ENCODE results near the gene OPTN.
"Not testable (repeated sequence)": the region's sequence is repeated elsewhere in the genome, so short reads cannot be mapped to it uniquely, and the experiment has no call there.

OPTN gene

DNA sequence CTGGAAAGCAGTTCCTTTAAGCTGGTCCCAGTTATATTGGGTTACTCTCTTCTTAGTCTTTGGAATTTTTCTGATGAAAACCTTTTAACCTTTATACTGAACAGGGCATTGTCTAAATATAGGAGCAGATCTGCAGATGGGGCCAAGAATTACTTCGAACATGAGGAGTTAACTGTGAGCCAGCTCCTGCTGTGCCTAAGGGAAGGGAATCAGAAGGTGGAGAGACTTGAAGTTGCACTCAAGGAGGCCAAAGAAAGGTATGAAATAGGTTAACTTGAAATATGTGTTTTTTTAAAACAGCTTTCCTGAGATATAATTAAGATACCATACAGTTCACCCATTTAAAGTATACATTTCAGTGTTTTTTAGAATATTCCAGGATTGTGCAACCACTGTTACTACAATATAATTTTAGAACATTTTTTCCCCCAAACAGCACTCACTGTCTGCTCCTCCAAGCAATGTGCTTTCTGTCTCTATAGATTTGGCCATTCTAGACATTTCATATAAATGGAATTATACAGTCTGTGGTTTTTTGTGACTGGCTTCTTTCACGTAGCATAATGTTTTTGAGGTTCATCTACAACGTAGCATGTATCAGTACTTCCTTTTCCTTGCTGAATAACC lies 18.9 kb downstream of the OPTN start:
- in situ Hi-C loops (cut with HindIII; ENCODE audit: low sequenced_read_pairs), result no loop called here

DNA sequence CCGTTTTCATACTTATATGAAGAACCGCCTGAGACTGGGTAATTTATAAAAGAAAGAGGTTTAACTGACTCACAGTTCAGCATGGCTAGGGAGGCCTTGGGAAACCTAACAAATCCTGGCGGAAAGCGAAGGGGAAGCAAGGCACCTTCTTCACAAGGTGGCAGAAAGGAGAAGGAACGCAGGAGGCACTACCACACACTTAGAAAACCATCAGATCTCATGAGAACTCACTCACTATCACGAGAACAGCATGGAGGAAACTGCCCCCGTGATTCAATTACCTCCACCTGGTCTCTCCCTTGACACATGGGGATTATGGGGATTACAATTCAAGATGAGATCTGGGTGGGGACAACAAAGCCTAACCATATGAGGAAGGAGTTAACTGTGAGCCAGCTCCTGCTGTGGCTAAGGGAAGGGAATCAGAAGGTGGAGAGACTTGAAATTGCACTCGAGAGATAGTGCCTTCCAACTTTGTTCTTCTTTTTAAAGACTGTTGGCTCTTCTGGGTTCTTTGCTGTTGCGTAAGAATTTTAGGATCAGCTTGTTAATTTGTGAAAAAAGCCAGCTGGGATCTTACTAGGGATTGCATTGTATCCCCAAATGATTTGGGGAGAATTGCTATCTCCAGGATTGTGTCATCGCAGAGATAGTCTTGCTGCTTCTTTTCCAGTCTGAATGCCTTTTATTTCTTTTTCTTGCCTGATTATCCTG lies 21.0 kb downstream of the OPTN start:
- in situ Hi-C loops (cut with HindIII; ENCODE audit: low sequenced_read_pairs), result no loop called here

DNA sequence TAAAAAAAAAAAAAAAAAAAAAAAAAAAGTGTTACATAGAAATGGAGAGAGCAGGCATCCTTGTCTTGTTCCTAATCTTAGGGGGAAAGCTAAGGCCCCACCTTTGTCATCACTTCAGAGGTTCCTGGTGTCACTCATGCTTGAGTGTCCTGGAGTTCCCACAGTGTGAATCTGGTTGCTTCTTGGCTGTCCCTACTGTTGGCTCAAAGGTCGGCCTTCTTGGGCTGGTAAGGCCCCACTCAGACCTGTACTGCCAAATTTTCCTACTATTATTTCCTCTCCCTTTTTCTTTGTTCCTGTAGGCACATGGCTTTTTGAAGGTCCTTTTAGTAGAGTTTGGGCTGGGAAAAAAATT lies 21.5 kb downstream of the OPTN start:
- in situ Hi-C loops (cut with HindIII; ENCODE audit: low sequenced_read_pairs), result no loop called here

DNA sequence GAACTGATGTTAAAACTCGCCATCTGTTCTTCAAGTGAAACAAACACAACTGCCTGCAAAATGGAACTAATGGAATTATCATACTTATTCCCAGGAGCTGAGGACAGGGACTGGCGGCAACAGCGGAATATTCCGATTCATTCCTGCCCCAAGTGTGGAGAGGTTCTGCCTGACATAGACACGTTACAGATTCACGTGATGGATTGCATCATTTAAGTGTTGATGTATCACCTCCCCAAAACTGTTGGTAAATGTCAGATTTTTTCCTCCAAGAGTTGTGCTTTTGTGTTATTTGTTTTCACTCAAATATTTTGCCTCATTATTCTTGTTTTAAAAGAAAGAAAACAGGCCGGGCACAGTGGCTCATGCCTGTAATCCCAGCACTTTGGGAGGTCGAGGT lies 36.7 kb downstream of the OPTN start:
- in situ Hi-C loops (cut with HindIII; ENCODE audit: low sequenced_read_pairs), result loop anchor here (25.0 kb wide), 1 partner anchor 176 kb away; the partner anchor contains the start of gene PHYH

DNA sequence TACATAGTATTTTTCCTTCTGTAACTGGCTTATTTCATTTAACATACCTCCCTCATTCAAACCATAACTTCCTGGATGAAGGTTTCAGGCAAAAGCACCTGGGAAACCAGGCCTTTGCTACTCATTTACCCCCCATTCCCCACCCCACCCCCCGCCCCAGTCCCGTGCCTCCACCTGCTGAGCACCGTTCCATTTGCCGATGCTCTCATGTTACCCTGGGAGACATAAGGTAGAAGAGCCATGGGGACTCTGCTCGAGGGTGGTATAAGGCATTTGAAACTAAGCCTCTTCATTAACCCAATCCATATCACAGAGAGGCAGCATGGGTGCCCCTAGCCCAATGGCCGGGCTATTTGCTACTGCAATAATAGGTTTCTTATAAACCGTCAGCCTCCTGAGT lies 39.2 kb downstream of the OPTN start:
- in situ Hi-C loops (cut with HindIII; ENCODE audit: low sequenced_read_pairs), result loop anchor here (25.0 kb wide), 1 partner anchor 173 kb away; the partner anchor contains the start of gene PHYH

DNA sequence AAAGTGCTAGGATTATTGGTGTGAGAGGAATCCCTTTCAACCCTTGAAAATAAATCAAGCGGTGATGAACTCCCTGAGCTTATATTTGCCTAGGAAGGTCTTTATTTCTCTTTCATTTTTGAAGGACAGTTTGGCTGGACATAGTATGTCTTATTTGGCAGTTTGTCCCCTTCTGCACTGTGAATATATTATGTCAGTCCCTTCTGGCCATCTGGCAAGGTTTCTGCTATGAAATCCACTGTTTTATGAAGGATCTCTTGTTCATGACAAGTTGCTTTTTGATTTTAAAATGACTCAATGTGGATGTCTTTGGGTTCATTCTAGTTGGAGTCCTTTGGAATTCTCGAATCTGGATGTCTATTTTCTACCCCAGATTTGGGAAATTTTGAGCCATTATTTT lies 39.7 kb downstream of the OPTN start:
- in situ Hi-C loops (cut with HindIII; ENCODE audit: low sequenced_read_pairs), result loop anchor here (25.0 kb wide), 1 partner anchor 173 kb away; the partner anchor contains the start of gene PHYH

DNA sequence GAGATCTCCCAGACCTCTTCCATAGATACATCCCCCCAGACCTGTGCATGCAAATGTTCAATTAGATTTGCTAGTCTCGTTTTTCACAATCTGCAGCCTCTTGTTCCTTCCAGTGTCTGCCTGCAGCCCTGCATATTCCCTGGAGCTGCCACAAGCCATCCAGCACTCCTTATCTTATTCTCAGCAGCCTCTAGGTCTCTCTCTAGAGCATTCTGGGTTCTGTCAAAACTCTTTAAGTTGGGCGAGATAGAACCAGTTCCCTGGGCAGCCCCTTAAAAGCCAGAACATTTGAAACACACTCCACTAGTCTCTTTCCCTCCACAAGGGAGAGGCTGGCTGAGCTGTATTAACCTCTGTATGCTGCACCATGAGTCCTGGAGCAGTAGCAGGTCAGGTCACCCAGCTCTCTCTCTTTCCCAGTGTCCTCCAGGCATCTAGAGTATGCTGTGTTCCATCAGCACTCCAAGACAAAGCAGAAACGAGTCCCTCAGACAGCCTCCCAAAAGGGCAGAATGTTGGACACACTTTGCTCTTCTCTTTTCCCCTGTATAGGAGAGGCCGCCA lies 40.7 kb downstream of the OPTN start:
- in situ Hi-C loops (cut with HindIII; ENCODE audit: low sequenced_read_pairs), result loop anchor here (25.0 kb wide), 1 partner anchor 172 kb away; the partner anchor contains the start of gene PHYH

DNA sequence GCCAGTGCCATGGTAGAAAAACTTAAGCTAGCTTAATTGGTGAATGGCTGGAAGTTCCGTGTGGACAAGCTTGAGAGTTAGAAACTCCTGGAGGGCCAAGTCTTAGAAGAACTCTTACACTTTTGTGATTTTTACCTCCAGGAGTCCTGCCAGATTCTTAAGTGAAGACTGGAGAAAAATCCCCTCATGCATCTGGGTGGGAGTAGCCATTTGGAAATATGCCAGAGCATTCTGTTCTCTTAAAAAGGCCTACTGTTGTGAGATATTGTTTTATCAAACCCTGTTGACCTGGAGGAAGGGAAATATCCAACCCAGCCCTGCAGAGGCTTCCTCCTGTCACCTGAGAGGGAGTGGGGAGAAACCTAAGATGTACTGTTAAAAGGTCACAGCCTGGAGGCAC lies 43.8 kb downstream of the OPTN start:
- in situ Hi-C loops (cut with HindIII; ENCODE audit: low sequenced_read_pairs), result loop anchor here (25.0 kb wide), 1 partner anchor 169 kb away; the partner anchor contains the start of gene PHYH

DNA sequence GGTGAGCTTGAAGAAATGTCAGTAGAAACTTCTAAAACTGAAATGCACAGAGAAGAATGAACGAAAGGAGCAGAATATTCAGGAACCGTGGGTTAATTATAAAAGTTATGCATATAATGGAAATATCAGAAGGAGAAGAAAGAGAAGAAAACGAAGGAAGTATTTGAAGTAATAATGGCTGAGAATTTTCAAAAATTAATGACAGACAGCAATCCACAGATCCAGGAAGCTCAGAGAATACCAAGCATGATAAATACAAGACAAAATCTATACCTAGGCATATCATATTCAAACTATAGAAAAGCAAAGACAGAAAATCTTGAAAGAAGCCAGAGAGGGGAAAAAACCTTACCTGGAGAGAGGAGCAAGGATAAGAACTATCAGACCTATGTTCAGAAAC lies 44.9 kb downstream of the OPTN start:
- in situ Hi-C loops (cut with HindIII; ENCODE audit: low sequenced_read_pairs), result loop anchor here (25.0 kb wide), 1 partner anchor 167 kb away; the partner anchor contains the start of gene PHYH

DNA sequence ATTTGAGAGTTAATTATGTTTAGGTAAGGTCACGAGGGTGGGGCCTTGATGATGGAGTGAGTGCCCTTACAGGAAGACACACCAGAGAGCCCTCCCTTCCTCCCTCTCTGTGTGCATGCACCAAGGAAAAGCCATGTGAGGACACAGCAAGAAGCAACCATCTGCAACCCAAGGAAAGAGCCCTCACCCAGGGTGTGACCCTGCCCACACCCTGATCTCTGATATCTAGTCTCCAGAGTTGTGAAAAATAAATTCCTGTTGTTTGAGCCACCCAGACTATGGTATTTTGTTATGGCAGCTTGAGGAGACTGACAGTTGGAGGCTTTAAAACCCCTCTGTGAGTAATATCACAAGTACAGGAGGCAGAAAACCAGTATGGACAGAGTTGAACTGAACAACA lies 46.4 kb downstream of the OPTN start:
- in situ Hi-C loops (cut with HindIII; ENCODE audit: low sequenced_read_pairs), result loop anchor here (25.0 kb wide), 1 partner anchor 166 kb away; the partner anchor contains the start of gene PHYH

DNA sequence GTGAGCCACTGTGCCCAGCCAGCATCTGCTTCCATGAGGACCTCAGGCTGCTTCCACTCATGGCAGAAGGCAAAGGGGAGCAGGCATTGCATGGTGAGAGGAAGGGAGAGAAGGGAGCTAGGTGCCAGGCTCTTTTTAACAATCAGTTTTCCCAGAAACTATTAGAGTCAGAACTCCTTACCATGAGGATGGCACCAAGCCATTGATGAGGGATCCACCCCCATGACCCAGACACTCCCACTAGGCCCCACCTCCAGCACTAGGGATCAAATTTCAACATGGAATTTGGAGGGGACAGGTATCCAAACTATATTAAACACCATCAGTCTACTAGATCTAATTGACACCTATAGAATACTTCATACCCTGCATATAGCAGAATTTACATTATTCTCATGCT lies 47.2 kb downstream of the OPTN start:
- in situ Hi-C loops (cut with HindIII; ENCODE audit: low sequenced_read_pairs), result loop anchor here (25.0 kb wide), 1 partner anchor 165 kb away; the partner anchor contains the start of gene PHYH

DNA sequence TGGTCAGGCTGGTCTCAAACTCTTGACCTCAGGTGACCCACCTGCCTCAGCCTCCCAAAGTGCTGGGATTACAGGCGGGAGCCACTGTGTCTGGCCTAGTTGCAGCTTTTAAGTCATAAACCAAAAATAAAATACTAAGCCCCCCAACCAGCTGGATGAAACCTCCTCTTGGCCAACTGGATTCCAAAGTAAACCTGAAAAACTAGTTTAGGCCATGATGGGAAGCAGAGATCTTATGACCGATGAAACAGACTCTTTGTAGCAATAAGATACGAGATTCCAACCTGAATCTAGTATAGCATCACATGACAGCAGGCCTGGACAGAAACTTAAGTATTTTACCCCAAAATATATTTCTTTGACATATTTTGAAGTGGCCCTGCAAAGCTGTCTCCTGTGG lies 52.3 kb downstream of the OPTN start:
- in situ Hi-C loops (cut with HindIII; ENCODE audit: low sequenced_read_pairs), result no loop called here

DNA sequence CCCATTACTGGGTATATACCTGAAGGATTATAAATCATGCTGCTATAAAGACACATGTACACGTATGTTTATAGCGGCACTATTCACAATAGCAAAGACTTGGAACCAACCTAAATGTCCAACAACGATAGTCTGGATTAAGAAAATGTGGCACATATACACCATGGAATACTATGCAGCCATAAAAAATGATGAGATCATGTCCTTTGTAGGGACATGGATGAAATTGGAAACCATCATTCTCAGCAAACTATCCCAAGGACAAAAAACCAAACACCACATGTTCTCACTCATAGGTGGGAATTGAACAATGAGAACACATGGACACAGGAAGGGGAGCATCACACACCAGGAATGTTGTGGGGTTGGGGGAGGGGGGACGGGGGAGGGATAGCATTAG lies 55.9 kb downstream of the OPTN start:
- in situ Hi-C loops (cut with HindIII; ENCODE audit: low sequenced_read_pairs), result not testable (repeated sequence)

DNA sequence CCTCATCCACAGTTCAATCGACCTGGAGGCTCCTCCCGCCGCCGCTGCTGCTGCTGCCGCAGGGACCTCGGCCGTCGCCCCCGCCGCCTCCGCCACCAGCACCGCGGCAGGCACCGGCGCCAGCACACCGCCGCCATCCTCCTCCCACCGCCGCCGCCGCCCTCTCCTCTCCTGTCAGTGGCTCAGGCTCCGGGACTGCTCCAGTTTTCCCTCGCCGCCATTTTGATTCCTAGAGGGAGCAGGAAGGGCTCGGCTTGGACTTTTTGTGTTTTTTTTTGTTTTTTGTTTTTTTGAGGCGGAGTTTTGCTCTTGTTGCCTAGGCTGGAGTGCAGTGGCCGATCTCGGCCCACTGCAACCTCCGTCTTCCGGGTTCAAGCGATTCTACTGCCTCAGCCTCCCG lies 58.4 kb downstream of the OPTN start:
- in situ Hi-C loops (cut with HindIII; ENCODE audit: low sequenced_read_pairs), result no loop called here

DNA sequence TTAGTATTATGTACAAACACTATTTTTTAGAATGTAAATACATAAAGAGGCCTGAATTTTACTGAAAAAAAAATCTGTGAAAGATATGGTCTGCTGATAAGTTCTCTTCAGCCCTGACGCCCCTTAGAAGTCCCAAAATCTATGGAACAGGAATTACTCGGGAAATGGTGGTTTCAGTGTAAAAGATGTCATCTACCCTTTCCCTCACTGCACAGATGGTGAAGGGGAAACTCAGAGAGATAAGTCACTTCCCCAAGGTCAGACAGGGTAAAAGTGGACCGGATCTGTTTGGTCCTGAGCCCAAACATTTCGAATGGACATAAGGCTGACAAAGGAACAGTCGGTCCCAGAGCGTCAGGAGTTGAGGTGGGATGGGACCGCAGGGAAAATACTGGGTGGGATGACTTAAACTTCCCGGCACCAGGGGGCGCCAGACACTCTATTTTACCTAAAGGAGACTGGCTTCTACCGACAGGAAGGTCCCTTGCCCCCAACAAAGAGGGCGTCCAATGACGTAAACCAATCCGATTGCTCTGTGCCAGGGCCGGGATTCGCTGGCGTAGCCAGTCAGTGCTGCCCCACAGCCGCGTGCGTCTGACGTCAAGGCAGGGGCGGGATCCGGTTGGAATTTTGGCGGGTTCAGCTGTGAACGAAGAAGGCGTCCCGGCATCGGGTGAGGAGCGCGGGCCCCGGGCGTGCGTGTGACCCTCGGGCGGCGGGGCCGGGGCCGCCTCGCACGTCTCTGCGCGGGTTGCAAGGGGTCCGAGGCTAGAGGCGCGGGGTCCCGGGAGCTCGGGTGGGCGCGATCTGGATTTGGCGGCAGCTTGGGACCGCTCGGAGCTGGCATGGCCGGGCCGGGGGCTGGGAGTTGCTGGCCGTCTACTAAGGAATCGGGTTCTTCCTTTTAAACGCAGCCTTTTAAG lies 61.2 kb downstream of the OPTN start, which contains the start of gene MCM10:
Gene MCM10, plus strand, starts transcription at position 625 of the 923 bp plus-strand sequence. CDS start 2,645 bp downstream, outside the sequence.
- in situ Hi-C loops (cut with HindIII; ENCODE audit: low sequenced_read_pairs), result no loop called here

DNA sequence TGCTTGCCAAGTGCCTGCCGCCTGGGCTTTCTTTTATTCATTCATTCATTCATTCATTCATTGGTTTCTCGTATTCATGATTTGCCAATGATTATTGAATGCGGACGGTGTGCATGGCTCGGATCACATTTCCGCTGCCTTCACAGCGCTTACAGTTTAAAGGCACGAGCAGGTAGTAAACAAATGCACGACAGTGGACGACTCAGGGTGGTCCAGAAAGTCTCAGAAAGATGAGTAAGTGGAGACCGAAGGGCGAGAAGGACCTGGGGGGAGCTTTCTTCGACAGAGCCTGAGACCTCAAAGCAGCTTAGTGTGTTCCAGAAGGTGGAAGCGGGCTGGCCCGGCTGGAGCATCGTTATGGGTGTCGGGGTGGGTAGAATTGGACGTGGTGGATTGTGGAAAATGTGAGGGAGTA lies 61.9 kb downstream of the OPTN start:
- in situ Hi-C loops (cut with HindIII; ENCODE audit: low sequenced_read_pairs), result no loop called here

DNA sequence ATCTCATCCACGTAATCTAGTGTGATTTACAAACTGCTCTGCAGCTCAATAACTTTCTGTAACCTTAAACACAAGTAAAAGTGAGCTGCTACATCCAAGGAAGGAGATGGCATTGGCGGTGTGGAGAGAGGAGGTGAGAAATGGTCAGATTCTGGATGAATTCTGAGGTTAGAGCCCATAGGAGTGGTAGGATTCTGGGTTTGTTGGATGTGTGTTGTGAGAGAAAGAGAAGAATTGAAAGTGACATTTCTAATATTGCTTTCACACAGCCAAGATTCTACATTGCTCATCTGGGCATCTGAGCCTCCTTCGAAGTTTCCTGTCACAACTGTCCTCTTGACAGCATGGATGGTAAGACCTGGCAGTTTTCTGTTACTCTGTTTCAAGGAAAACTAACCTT lies 63.9 kb downstream of the OPTN start:
- in situ Hi-C loops (cut with HindIII; ENCODE audit: low sequenced_read_pairs), result no loop called here

DNA sequence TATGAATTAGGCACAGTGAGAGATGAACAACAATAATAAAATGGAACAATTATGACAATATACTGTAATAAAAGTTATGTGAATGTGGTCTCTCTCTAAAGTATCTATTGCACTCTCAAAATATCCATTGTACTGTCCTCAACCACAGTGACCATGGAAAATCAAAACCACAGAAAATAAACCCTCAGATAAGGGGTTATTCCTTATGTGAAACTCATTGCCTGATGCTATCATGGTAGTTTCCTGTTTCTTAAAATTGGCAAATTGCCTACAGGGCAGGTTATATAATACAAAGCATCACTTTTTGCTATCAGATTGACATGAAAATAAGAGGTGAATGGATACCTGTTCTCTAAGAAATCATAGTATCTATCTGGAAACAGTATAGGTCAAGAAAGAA lies 65.2 kb downstream of the OPTN start:
- in situ Hi-C loops (cut with HindIII; ENCODE audit: low sequenced_read_pairs), result no loop called here

DNA sequence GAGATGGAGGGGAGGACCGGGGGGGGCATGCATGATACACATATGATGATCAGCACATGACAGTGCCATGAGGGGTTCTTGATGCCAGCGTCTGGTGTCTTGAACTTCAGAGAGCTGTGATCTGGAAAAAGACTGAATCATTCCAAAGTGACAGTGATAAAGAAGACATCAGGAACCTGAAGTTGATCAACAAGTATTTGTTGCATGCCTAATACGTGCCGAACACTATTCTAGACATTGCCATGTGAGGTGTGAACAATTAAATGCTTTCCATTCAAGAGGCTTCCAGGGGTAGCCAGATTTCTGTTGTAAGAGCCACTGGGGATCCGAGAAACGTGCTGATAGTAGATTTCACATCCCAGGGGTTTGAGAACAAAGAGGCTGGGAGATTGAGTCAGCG lies 67.6 kb downstream of the OPTN start:
- in situ Hi-C loops (cut with HindIII; ENCODE audit: low sequenced_read_pairs), result no loop called here

DNA sequence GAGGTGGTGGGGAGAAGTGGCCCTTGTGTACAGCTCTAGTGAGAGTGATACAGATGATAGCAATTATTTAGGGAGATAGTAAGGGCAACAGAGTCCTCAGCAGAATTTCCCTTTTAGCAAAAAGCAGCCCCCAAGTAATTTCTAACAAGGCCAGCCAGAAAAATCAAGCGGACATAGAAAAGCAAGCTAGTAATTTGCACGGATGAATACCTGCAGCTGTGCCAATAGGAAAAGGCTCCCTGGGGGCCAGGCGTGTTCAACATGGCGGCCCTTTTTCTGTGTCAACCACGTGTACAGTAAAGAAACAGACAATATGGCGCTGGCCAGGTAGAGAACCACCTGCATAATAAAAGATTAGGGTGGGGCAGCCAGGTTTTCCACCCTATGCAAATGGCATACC lies 68.8 kb downstream of the OPTN start:
- in situ Hi-C loops (cut with HindIII; ENCODE audit: low sequenced_read_pairs), result no loop called here

DNA sequence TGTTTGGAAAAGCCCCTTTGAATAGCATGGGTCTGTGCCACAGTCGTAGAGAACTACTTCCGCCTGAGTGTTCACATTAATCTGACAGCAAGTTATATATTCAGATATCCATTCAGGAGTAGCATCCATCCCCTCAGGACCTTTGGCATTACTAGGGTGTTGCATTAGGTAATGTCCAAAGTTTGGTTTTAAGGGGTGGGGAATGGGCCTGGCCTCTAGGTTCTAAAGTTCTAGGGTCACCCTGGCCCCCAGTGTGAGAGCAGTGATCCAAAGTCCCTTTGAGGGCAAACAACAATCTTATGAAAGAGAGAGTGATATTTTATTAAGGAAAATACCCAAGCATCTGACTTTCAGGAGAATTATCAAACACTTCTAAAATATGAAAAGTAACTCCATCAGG lies 73.7 kb downstream of the OPTN start:
- in situ Hi-C loops (cut with HindIII; ENCODE audit: low sequenced_read_pairs), result no loop called here
